H1 (cell line): ENCODE data around the gene NEDD4L. TPM values are rescaled to one million over a fixed set of nuclear protein-coding genes. Genes with fewer than 3 reads are reported as not detected.

Experiments used
- CTCF ChIA-PET: fragments of 300-600 bp; sonication (Branson Sonifier 250); formaldehyde crosslinking; loops from one replicate; lab custom pipeline; 2021; ENCODE audit not compliant: partially characterized antibody; lab: Charles Lee
- POLR2A ChIA-PET: fragments of 300-600 bp; sonication (Branson Sonifier 250); formaldehyde crosslinking; loops from one replicate; lab custom pipeline; 2021; ENCODE audit warnings: inconsistent platforms; ENCODE audit not compliant: partially characterized antibody; lab: Charles Lee
- DNase-seq, 2 experiments: peaks; one replicate each; pipeline versions ENCODE4 v3.0.0 to v3.0.0-alpha.2; 2010 to 2022; ENCODE audit warnings: low spot score in 2 of 2, low read depth in 1 of 2, mixed read lengths in 1 of 2
- FAIRE-seq: peaks from 2 replicates; lab custom pipeline; 2011; peaks lifted over from hg19 to GRCh38; lab: Jason Lieb, UNC
- H2AFZ ChIP-seq: 2 replicates; pipeline ENCODE4 v1.8.1; 2012; ENCODE audit warnings: low read length, inconsistent platforms
- H2AK5ac ChIP-seq: 2 replicates; pipeline ENCODE4 v1.6.1; 2013; ENCODE audit warnings: low read depth, low read length
- H2BK120ac ChIP-seq: replicated peaks from 2 replicates; pipeline ENCODE3; 2013; ENCODE audit warnings: low read depth, low read length, inconsistent platforms
- H2BK12ac ChIP-seq: 2 replicates; pipeline ENCODE4 v1.6.1; 2013; ENCODE audit warnings: low read depth, low read length
- H2BK15ac ChIP-seq: 2 replicates; pipeline ENCODE4 v1.6.1; 2013; ENCODE audit warnings: low read length
- H2BK20ac ChIP-seq: 2 replicates; pipeline ENCODE4 v1.6.1; 2013; ENCODE audit warnings: low read length
- H2BK5ac ChIP-seq: 2 replicates; pipeline ENCODE4 v1.6.1; 2013; ENCODE audit warnings: low read depth, low read length
- H3K14ac ChIP-seq: 2 replicates; pipeline ENCODE4 v1.6.1; 2013; ENCODE audit warnings: inconsistent platforms; ENCODE audit not compliant: insufficient read length
- H3K18ac ChIP-seq: 2 replicates; pipeline ENCODE4 v1.6.1; 2013; ENCODE audit warnings: low read length; ENCODE audit errors: extremely low read depth
- H3K23ac ChIP-seq: 2 replicates; pipeline ENCODE4 v1.6.1; 2013; ENCODE audit warnings: inconsistent platforms; ENCODE audit not compliant: insufficient read length
- H3K23me2 ChIP-seq: 2 replicates; pipeline ENCODE4 v1.6.1; 2013; ENCODE audit warnings: low read depth, low read length
- H3K27ac ChIP-seq: 2 replicates; pipeline ENCODE4 v1.6.1; 2011; ENCODE audit warnings: low read depth, low read length, inconsistent platforms
- H3K27me3 ChIP-seq, 4 experiments: replicated peaks in 1 of 4; 1 replicate in 1 of 4; 2 replicates in 3 of 4; pipeline versions ENCODE4 v1.6.1 to v1.8.1; 2011 to 2013; ENCODE audit warnings: low read length in 3 of 4, mild to moderate bottlenecking in 3 of 4, inconsistent platforms in 2 of 4, mixed read lengths in 2 of 4, moderate library complexity in 1 of 4; ENCODE audit not compliant: control insufficient read depth in 3 of 4, insufficient read depth in 3 of 4; ENCODE audit errors: extremely low read depth in 1 of 4
- H3K36me3 ChIP-seq, 4 experiments: 2 replicates each; pipeline versions ENCODE4 v1.6.1 to v1.8.1; 2011 to 2013; ENCODE audit warnings: mild to moderate bottlenecking in 4 of 4, low read length in 3 of 4, moderate library complexity in 2 of 4, control low read depth in 1 of 4, inconsistent platforms in 1 of 4; ENCODE audit not compliant: insufficient read depth in 4 of 4, control insufficient read depth in 2 of 4
- H3K4ac ChIP-seq: replicated peaks from 2 replicates; pipeline ENCODE3; 2013; ENCODE audit warnings: low read length, low read depth, mixed read lengths, inconsistent platforms; ENCODE audit not compliant: insufficient read length
- H3K4me1 ChIP-seq, 4 experiments: replicated peaks in 1 of 4; 1 replicate in 1 of 4; 2 replicates in 3 of 4; pipeline versions ENCODE4 v1.6.1 to v1.8.1; 2011 to 2013; ENCODE audit warnings: low read length in 3 of 4, inconsistent platforms in 2 of 4, mixed read lengths in 1 of 4; ENCODE audit not compliant: insufficient read depth in 4 of 4, control insufficient read depth in 3 of 4
- H3K4me2 ChIP-seq, 2 experiments: 2 replicates each; pipeline versions ENCODE4 v1.6.1 to v1.8.1; 2011 to 2013; ENCODE audit warnings: low read depth in 2 of 2, low read length in 2 of 2, control low read depth in 1 of 2, inconsistent platforms in 1 of 2, mild to moderate bottlenecking in 1 of 2; ENCODE audit not compliant: insufficient read depth in 1 of 2
- H3K4me3 ChIP-seq, 4 experiments: fragments of 200-600, 300-600 bp in 1 of 4; sonication (generic), shearing (Covaris generic), sonication (Bioruptor Twin) in 1 of 4; 2 replicates each; pipeline versions ENCODE4 v1.5.1 to v1.8.1; 2011 to 2016; ENCODE audit warnings: low read length in 4 of 4, low read depth in 3 of 4, control low read depth in 2 of 4, inconsistent platforms in 2 of 4, mild to moderate bottlenecking in 2 of 4, mixed read lengths in 1 of 4, moderate library complexity in 1 of 4; ENCODE audit not compliant: insufficient read depth in 2 of 4; ENCODE audit errors: extremely low read depth in 1 of 4
- H3K56ac ChIP-seq: replicated peaks from 2 replicates; pipeline ENCODE3; 2013; ENCODE audit warnings: low read depth, mild to moderate bottlenecking, mixed read lengths, low read length, inconsistent platforms; ENCODE audit not compliant: insufficient read length
- H3K79me1 ChIP-seq: 2 replicates; pipeline ENCODE4 v1.6.1; 2013; ENCODE audit warnings: low read depth, low read length, control low read depth
- H3K79me2 ChIP-seq, 2 experiments: 2 replicates each; pipeline versions ENCODE4 v1.6.1 to v1.8.1; 2012 to 2013; ENCODE audit warnings: low read length in 2 of 2, mild to moderate bottlenecking in 2 of 2, inconsistent platforms in 1 of 2; ENCODE audit not compliant: insufficient read depth in 2 of 2, control insufficient read depth in 1 of 2
- H3K9ac ChIP-seq, 4 experiments: replicated peaks in 1 of 4; 1 replicate in 1 of 4; 2 replicates in 3 of 4; pipeline versions ENCODE4 v1.6.1 to v1.8.1; 2011 to 2013; ENCODE audit warnings: low read depth in 3 of 4, low read length in 3 of 4, control low read depth in 2 of 4, mild to moderate bottlenecking in 2 of 4, moderate library complexity in 2 of 4, inconsistent platforms in 1 of 4; ENCODE audit errors: extremely low read depth in 1 of 4
- H3K9me3 ChIP-seq, 2 experiments: 2 replicates each; pipeline versions ENCODE4 v1.6.1 to v1.8.1; 2012 to 2013; ENCODE audit warnings: mild to moderate bottlenecking in 2 of 2, moderate library complexity in 2 of 2, control low read depth in 1 of 2, inconsistent platforms in 1 of 2, low read depth in 1 of 2, low read length in 1 of 2, mixed read lengths in 1 of 2; ENCODE audit not compliant: insufficient read depth in 2 of 2
- H4K20me1 ChIP-seq, 2 experiments: replicated peaks in 1 of 2; 2 replicates each; pipeline versions ENCODE3 to v1.8.1; 2011 to 2013; ENCODE audit warnings: inconsistent platforms in 2 of 2, low read length in 2 of 2, mild to moderate bottlenecking in 1 of 2; ENCODE audit not compliant: insufficient read depth in 2 of 2, control insufficient read depth in 1 of 2
- H4K5ac ChIP-seq: 2 replicates; pipeline ENCODE4 v1.6.1; 2013; ENCODE audit warnings: low read length, low read depth, mixed read lengths, inconsistent platforms; ENCODE audit not compliant: insufficient read length
- H4K8ac ChIP-seq: 2 replicates; pipeline ENCODE4 v1.8.0; 2013; ENCODE audit warnings: mild to moderate bottlenecking, moderate library complexity, low read length, inconsistent platforms; ENCODE audit not compliant: insufficient read depth; ENCODE audit errors: extremely low read depth
- H4K91ac ChIP-seq: replicated peaks from 2 replicates; pipeline ENCODE3; 2013; ENCODE audit warnings: low read length, mixed read lengths, inconsistent platforms; ENCODE audit not compliant: insufficient read length
- E2F6 ChIP-seq: IDR thresholded peaks from 2 replicates; pipeline ENCODE4 v1.6.1; 2012; ENCODE audit warnings: inconsistent platforms
- JUN ChIP-seq: IDR thresholded peaks from 2 replicates; pipeline ENCODE4 v1.6.1; 2011; ENCODE audit warnings: low read depth, mild to moderate bottlenecking, improper control_type of control experiment, low read length
- KDM1A ChIP-seq: fragments of 200-600, 300-600 bp; sonication (generic); IDR thresholded peaks from 2 replicates; pipeline ENCODE4 v1.7.1; 2016; ENCODE audit warnings: mild to moderate bottlenecking, low read length, borderline replicate concordance
- MAX ChIP-seq: IDR thresholded peaks from 2 replicates; pipeline ENCODE4 v1.6.1; 2012; ENCODE audit warnings: inconsistent platforms
- SIN3A ChIP-seq, 2 experiments: IDR thresholded peaks in 1 of 2; conservative IDR thresholded peaks in 1 of 2; 2 replicates each; pipeline ENCODE4 v1.6.1; 2011 to 2012; ENCODE audit warnings: low read length in 2 of 2, improper control_type of control experiment in 1 of 2, low read depth in 1 of 2, mild to moderate bottlenecking in 1 of 2
- YY1 ChIP-seq: IDR thresholded peaks from 2 replicates; pipeline ENCODE4 v1.6.1; 2011; ENCODE audit warnings: low read depth, mild to moderate bottlenecking, low read length
- whole genome bisulfite sequencing, 2 experiments: shearing (Covaris generic) in 1 of 2; methylation state at CpG; one replicate each; pipeline versions ENCODE4 v1.1.6 to v1.1.7; 2013 to 2015; ENCODE audit warnings: low lambda C conversion rate in 2 of 2, mixed read lengths in 2 of 2, inconsistent platforms in 1 of 2, low coverage in 1 of 2, missing lambda C conversion rate in 1 of 2; ENCODE audit not compliant: insufficient replicate concordance in 2 of 2, insufficient coverage in 1 of 2, insufficient read length in 1 of 2; ENCODE audit errors: extremely low coverage in 1 of 2, missing lambda C conversion rate in 1 of 2; 5-methylcytosine and 5-hydroxymethylcytosine counted together
- polyA plus RNA-seq, 7 experiments: library from polyadenylated mRNA; depleted of rRNA in 3 of 7; stranded (reverse) in 5 of 7; unstranded in 2 of 7; fragments of >200 nt in 5 of 7; fragments of 200-250 nt in 2 of 7; gene quantifications; 1 replicate in 5 of 7; 2 replicates in 1 of 7; 4 replicates in 1 of 7; pipeline versions ENCODE4 v1.2.1 to v1.2.3, GENCODE V29; 2011 to 2013; ENCODE audit warnings: missing spikeins in 2 of 7, mixed read lengths in 2 of 7
- total RNA-seq: library from RNA; stranded (reverse); fragmentation: NEBNext Ultra II Directional; extraction: Animal tissue kit (Norgen Biotek cat#: 25700); gene quantifications from 2 replicates; pipeline ENCODE4 v1.2.1, GENCODE V29; 2021

The NEDD4L gene
- total and polyA plus RNA-seq, 2 of the 8 experiments (the other 6 are each of a cell fraction or from before 2014, with no cell fraction given) = 37.3 to 69.8 TPM

- H2BK120ac ChIP-seq = no peak overlapping the region
- no peaks in the 10 kb centered on the region for H3K27me3 ChIP-seq
- peak in 1 of 2 experiments; percentile 63 for DNase-seq
- no peaks in the 10 kb centered on the region for H3K23me2 ChIP-seq
- H3K4me1 ChIP-seq = peaks cover 3 to 9% (median 7%) of the 10 kb centered on the region in 4 experiments
- H2BK20ac ChIP-seq = no peak overlapping the region
- peak; percentile 35; the same call in 1 of the 2 replicates for TF ChIP-seq YY1
- peak; percentile 21 to 72; a peak in 1 of 4 replicates for TF ChIP-seq SIN3A (conservative IDR thresholded peaks at IDR 0.05 in 1 of 2, IDR thresholded peaks at IDR 0.05 in 1 of 2; ENCODE audit: low read depth in 1 of 2, low read length in 2 of 2)
- TF ChIP-seq JUN = no peak
- TF ChIP-seq KDM1A = no peak
- peak; percentile 49 for TF ChIP-seq MAX
- TF ChIP-seq E2F6 = no peak; the same call in 1 of the 2 replicates
- H2BK15ac ChIP-seq = no peak overlapping the region
- FAIRE-seq = no peak
- no peaks in the 10 kb centered on the region for H3K36me3 ChIP-seq
- H4K8ac ChIP-seq = no peak overlapping the region
- peak overlapping the region; percentile 43 for H3K27ac ChIP-seq
- H3K4me2 ChIP-seq = peak overlapping the region; percentile 55 to 59
- H3K4me3 ChIP-seq = 0 out of 8 replicates have a peak overlapping the region, but pooled peaks of 1 of the 4 experiments have one; percentile 1
- no peak overlapping the region for H3K14ac ChIP-seq
- ChIA-PET CTCF (interaction anchor here (0.7 to 1.5 kb wide), 5 partner anchors 26 to 206 kb away, joined by 3 to 6 read pairs (median 3); no protein-coding TSS in a partner anchor), POLR2A (interaction anchor here (0.6 kb wide), 1 partner anchor 18 kb away, joined by 3 read pairs; no protein-coding TSS in a partner anchor)
- H3K18ac ChIP-seq = peak overlapping the region; percentile 4; the same call in 1 of the 2 replicates
- 46% methylated on average over 20 of the region's 20 CpGs; no CpG with 5 or more reads in 1 of the 2 experiments for WGBS, 2 experiments
- no peak overlapping the region for H2BK12ac ChIP-seq
- 0 out of 7 replicates have a peak overlapping the region, but pooled peaks of 2 of the 4 experiments have one; percentile 4 to 47 for H3K9ac ChIP-seq
- H4K5ac ChIP-seq = peak overlapping the region; percentile 1
- H3K4ac ChIP-seq = no peak overlapping the region
- peak overlapping the region; percentile 61; the same call in 1 of the 2 replicates for H2AK5ac ChIP-seq
- H4K91ac ChIP-seq = no peak overlapping the region
- peaks cover 2 to 4% of the 10 kb centered on the region in 2 experiments for H4K20me1 ChIP-seq
- H3K79me2 ChIP-seq = peaks cover 0 to 19% of the 10 kb centered on the region in 2 experiments; a peak in 2 of 4 replicates
- 0 out of 2 replicates have a peak, but pooled peaks cover 2% of the 10 kb centered on the region for H3K79me1 ChIP-seq
- no peak overlapping the region for H2AFZ ChIP-seq
- no peaks in the 10 kb centered on the region for H3K9me3 ChIP-seq
- no peak overlapping the region for H3K56ac ChIP-seq
- H2BK5ac ChIP-seq = peak overlapping the region; percentile 49
- H3K23ac ChIP-seq = no peak overlapping the region
These were observed 203.4 kb downstream of the NEDD4L start for GRCh38 chr18:58247363-58247834.
